Cerebellar nuclear complex (tissue), 1 donor: Measurements from ENCODE around the gene RPUSD3.
A peak's percentile ranks its signal among the peaks of the same experiment; 100 is the strongest.

Source experiments
- DNase-seq, 2 experiments: peaks; one replicate each; lab custom pipeline; 2025; lab: John Stamatoyannopoulos, UW

Gene RPUSD3

GRCh38 chr3:9804996-9805395 lies 38.8 kb downstream of the RPUSD3 start:
- DNase-seq, result no peak

DNA sequence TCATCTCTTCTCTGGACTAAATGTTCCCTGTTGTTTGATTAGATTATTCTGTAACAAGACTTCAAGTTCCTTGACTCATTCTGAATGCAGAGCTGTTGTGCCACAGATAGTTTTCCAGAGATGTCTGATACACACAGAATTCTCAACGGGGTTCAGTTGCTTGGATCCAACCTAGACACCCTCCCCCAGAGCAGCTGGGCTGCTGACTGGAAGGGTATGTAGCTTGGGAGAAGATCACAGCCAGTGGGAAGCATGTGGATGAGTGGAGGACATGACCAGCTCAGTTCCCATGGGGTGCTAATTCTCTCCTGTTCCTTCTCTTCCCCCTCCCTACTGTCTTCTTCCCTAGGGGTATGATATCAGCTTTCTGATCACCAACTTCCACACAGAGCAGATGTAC lies 40.3 kb downstream of the RPUSD3 start:
- DNase-seq, result no peak

- DNase-seq, result no peak
Observed at GRCh38 chr3:9800529-9800928, 43.3 kb downstream of the RPUSD3 start.

DNA sequence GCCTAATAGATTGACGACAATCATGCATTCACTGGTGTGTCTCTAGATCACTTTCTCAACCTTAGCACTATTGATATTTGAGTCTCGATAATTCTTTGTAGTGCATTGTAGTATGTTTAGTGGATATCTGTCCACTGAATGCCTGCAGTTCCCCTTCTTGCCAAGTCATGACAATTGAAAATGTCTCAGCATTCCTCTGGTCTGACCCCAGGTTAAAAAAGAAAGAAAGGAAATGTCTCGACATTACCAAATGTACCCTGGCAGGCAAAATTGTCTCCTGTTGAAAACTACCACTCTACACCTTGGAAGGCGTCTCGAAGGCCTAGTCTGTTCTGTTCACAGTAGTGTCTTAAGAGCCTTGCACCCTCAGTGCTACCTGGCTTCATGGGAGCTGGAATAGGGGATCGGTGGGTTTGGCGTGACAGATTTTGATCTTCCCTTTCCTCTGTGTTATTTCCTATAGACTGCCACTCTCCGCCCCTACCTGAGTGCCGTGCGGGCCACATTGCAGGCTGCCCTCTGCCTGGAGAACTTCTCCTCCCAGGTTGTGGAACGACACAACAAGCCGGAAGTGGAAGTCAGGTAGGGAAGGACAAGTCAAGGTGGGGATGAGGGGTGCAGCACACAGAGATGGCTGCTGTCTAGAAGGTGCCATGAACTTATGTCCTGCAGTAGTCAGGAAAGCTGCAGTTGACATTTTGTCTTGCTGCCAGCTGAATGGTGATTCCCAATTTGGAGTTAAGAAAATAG lies 46.4 kb downstream of the RPUSD3 start:
- no peak for DNase-seq

DNA sequence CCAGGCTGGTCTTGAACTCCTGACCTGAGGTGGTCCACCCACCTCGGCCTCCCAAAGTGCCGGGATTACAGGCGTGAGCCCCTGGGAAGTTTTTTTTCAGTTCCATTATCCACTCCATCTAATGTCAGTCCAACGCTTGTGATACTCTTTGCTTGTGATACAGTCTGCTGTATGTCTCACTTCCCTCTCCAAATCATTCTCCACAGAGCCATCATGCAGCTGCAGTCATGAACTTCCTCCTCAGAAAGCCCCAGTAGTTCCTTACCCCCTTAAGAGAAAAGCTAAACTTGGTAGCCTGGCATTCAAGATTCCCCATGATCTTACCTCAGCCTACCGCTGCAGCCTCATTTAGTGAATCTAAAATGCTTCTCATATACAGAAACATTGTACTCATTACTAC lies 48.6 kb downstream of the RPUSD3 start:
- no peak for DNase-seq

- no peak for DNase-seq
Observed at GRCh38 chr3:9794400-9794799, 49.4 kb downstream of the RPUSD3 start.

DNA sequence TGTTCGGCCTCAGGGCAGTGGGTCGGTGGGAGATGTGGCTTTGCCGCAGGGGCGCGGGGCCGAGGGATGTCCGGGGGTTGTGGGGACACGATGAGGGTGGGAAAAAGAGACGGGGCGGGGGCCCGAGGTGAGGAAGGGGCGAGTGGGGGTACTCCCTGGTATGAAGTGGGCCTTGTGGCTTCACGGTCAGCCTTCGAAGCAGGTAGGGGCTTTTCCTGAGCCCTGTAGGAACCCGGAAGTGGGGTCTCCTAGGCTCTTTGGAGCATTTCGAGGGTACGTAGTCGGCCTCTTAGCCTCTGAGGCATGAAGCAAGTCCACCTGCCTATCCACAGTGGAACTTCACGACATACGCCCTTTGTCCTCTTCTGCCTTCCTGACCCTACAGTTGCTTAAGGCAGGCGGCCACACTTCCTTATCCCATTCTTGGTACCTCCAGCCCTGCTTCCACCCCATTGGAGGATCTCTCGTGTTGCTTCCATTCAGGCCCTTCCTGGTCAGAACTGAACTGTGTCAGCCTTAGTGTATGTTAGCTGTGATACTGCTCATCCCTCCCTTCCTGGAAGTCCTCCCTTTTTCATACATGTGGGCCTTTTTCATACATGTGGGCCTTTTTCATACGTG lies 50.5 kb downstream of the RPUSD3 start:
- no peak for DNase-seq

DNA sequence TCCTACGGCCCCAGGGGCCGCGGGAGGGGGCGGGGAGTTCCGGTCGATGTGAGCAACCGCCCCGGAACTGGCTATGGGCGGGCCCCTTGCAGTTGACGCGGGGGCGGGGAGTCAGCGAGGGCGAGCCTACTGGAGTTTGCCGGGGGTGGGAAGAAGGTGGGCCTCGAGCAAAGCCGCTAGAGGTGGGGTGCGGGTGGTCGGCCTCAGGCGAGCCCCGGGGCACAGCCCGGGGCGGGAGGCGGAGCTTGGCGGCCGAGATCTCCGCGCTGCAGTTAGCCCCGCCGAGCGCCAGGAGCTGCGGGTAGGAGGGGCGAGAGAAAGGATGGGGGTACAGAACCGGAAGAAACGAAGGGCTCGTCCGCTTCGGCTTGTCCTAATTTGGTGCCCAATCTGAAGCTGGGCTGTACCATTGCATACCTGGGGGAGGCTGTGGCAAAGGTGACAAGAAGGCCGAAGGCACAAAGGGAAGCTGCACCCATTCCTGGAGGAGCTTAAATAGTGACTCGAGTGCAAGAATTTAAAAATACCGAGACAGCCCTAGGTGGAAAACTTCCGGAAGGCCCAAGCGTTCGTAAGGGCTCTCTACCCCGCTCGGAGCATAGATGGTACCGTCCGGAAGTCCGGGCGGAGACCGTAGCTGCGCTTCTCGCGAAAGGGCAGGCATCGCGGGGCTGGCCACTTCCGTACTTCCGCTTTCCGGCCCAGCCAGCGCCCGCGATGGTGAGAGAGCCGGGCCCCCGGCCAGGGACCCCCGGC lies 51.2 kb downstream of the RPUSD3 start, which contains the start of the genes ARPC4 and TADA3:
Gene ARPC4 (plus strand): TSS at position 678 of the 756 bp plus-strand sequence. CDS start 40 bp downstream, at position 718.
Gene TADA3 (minus strand): TSS at position 69 of the 756 bp plus-strand sequence. CDS start 1,007 bp downstream, outside the sequence.
- DNase-seq, result peak; percentile 62 to 85

DNA sequence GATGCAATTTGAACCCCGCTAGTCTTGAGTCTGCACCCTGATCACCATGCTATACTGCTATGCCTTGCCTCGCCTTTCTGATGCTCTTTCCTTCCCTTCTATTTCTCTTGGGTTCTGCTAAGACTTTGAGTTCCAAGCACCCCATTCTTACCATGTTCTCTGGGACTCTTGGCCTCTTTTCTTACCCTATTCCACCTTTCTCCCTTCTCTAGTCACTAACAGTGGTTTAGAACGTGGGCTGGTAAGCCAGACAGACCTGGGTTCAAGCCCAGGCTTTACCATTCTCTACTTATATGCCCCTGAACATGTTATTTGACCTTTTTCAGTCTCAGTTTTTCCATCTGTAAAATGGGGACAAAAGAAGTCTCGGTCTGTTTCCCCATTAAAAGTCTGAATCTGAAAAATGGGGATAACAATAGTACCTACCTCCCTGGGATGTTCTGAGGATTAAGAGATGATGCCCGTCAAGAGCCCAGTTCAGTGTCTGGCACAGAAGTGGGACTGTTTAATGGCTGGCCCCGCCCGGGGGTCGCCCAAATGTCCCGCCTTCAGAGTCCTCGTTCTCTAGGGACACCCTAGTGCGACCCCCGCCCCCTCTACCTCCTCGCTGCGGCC lies 51.9 kb downstream of the RPUSD3 start:
- DNase-seq, result no peak

DNA sequence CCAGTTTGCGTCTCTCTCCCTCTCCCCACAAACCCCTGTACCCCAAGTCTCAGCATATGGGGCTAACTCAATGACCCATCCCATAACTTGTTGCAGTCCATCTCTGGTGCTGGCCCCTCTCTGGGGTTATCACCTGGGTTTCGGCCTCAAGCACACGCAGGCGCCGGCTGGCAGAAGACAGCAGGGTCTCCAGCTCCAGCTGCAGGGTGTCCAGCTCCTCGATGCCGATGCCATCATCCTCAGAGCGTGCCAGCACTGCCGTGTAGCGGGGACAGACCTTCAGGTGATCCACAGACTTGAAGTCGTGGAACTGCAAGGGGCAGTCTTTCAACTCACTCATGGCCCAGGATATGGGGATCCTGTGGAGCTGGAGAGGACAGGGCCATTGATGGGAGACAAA lies 52.7 kb downstream of the RPUSD3 start:
- no peak for DNase-seq
